Activated CD4-positive, alpha-beta T cell treated with anti-CD3 and anti-CD28 coated beads, Interleukin-10, Interleukin-2, amounts not matched to agents 100 ng/mL and 50 ng/mL, durations not matched to agents 16 hours and 8 hours (primary cell): ENCODE data around the gene TCF7L2.

Experiments
- DNase-seq: peaks from one replicate; pipeline ENCODE4 v3.0.0-alpha.2; 2020

The TCF7L2 gene

DNA sequence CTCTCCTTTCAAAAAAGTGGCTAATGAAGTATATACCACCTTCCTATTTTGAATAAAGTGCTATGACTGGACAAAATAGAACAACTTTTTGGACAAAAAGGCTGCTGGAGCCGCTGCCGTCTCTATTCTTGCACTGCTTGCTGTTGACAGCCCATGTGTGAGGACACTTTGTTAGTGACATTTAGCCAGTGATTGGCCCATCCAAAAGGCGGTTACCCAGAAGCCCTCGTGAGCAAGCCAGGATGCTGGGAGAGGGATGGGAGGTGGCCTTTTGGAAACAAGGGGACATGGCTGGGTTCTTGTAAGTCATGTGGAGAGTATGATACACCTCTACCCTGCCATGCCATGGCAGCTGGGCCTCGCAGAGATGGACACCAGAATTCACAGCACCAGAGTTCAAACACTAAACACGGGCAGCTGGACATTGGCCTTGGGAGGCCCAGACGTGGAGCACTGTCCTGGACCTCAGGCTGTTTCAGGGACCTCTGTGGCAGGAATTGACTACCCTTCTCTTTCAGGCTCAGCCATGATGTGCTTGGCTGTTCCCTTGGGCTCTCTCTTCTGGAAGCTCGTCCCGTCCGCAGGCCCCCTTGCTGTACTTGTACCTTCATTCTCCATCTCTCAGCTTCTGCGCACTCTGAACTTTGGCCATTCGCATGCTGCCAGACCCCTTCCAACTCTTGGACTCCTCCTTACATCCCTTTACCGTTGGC, 118.3 kb downstream of the TCF7L2 start:
- no peak for DNase-seq

- DNase-seq: no peak
These were observed 119.5 kb downstream of the TCF7L2 start for GRCh38 chr10:113069595-113069994.

- DNase-seq: no peak
These were observed 121.4 kb downstream of the TCF7L2 start for GRCh38 chr10:113071446-113071845.

- no peak for DNase-seq
These were observed 123.6 kb downstream of the TCF7L2 start for GRCh38 chr10:113073549-113074189.

- no peak for DNase-seq
These were observed 126.9 kb downstream of the TCF7L2 start for GRCh38 chr10:113076949-113077348.

DNA sequence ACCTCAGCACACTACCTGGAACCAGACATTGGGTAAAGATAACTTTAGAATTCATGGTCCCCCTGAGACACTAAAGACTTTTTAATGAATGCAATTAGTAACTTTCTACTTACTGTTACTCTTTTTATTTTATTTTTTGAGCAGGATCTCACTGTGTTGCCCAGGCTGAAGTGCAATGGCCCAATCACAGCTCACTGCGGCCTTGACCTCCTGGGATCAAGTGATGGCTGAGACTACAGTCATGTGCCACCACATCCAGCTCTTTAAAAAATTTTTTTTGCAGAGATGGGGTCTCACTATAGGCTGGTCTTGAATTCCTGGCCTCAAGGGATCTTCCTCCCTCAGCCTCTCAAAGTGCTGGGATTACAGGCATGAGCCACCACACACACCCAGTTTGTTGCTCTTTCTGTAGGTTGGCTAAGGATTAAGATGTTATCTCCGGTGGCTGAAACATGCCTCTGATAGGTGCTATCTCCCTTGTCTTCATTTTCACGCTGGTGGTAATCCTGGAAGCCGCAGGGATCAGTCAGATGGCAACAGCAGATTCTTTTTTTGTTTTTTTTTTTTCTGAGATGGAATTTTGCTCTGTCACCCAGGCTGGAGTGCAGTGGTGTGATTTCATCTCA, 128.3 kb downstream of the TCF7L2 start:
- DNase-seq: no peak

DNA sequence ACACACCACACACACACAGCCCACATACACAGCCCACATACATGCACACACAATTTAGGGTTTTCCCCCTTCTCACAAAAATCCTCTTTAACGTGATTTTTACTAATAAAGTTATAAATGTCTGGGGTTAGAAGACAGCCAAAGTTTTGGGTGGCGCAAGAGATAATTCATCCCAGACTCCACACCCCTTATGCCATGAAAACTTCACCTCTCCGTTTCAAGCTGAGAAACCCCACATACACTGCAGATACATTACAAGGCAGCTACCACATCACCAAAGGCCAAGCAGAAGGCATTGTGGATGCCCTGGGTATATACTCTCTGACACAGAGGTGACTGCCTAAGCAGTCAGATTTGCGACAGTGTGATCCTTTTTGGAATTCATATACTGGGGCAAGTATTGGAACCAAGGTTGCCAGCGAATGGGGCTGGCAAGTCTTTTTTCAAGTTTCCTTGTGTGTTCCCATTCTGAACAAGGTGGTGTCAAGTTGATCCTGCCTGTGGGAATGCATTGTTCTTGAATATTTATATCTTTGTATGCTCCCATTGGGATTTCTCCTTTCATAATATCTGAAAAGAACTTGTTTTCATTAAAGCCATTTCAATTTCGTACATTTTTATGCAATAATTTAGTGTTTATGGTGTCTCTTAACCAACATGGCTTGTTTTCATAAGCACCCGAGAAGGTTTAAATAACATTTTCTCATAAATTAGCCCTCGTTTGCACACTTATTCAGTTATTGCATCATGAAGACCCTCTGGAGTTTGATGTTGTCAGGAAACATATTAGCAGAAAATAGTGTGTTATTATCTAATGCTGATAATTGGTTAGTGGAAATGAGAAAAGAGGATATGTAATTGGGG, 130.2 kb downstream of the TCF7L2 start:
- DNase-seq: no peak

DNA sequence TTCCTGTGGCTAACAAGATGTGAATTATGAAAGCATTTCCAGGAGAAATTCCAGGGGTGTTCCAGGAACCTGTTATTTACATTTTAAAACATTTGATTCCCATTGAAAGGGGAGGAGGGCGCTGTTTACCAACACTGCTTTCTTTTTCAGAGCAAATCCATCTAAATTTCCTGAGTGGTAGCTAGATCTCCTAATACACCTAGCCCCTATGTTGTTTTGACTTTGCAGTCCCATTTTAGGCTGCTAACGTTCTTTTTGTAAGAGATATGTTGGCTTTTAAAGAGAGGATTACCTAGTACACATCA, 130.8 kb downstream of the TCF7L2 start:
- no peak for DNase-seq

GRCh38 chr10:113084031-113084430, 134.0 kb downstream of the TCF7L2 start:
- DNase-seq: no peak

DNA sequence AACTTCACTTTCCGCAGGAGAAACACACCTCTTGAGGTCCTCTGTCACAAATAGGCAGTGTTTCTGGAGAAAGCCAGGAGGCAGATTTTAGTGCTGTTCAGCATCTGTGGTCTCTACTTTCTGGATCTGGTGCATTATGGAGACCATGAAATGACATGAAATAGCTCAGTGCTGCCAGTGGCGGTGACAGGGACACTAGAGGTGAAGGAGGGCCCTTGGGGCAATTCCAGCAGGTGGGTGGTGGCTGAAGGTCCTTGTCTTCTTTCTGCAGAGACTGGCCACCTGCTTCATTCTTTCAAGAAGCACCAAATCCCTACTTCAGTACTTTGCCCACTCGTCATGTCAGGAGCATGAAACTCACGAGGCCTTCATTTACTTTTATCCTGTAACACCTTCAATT, 135.7 kb downstream of the TCF7L2 start:
- no peak for DNase-seq

DNA sequence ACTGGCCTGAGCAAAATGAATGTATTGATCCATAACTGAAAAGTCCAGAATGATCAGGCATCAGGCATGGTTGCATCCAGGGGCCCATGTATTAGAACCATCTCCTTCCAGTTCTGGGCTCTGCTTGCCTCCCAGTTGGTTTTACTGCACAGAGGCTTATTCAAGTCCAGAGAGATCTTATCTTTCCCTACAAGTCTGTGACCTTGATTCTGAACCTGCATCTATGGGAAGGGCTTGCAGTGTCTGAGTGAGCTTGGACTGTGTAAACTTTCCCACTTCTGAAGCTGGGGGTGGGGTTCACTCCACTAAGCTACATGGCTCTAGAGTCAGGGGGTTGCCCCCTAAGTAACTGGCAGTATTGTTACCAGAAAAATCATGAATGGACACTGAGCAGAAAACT, 136.2 kb downstream of the TCF7L2 start:
- no peak for DNase-seq

- no peak for DNase-seq
These were observed 137.3 kb downstream of the TCF7L2 start for GRCh38 chr10:113087165-113088029.

DNA sequence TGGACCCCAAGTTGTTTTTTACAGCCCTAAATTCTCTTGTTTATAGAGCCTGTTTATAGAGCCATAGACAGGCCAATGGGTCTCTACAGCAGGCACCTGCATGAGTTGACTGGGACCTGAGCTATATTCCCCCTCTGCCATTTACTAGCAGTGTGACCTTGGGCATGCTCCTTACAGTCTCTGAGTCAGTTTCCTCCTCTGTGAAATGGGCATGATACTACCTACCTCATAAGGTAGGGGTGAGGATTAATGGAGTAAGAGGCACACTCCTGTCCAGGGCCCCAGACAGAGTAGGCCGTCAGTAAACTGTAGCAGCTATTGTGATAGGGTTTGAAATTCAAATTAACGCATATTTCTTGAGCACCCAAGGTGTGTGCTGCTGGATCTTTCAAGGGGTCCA, 138.1 kb downstream of the TCF7L2 start:
- no peak for DNase-seq

DNA sequence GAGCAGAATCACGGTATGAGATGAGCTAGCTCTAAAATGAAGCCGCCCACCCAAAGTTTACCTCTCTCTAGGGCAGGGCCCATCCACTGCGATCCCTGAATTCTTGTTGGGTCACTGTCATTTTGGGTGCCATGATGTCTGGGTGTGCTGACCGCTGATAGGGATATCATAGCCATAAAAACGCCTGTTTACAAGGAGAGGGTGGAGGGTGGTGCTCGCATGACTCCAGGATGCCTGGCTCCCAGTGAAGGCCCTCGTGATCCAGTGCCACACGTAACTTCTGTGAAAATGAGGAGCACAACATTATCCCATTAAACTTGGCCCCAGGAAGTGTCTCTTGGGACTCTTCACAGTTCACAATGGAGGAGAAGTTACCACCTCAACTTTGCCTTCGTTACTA, 139.5 kb downstream of the TCF7L2 start:
- DNase-seq: no peak

- no peak for DNase-seq
These were observed 141.9 kb downstream of the TCF7L2 start for GRCh38 chr10:113091920-113092319.

GRCh38 chr10:113093188-113094113, 143.4 kb downstream of the TCF7L2 start:
- DNase-seq: peak; percentile 49

DNA sequence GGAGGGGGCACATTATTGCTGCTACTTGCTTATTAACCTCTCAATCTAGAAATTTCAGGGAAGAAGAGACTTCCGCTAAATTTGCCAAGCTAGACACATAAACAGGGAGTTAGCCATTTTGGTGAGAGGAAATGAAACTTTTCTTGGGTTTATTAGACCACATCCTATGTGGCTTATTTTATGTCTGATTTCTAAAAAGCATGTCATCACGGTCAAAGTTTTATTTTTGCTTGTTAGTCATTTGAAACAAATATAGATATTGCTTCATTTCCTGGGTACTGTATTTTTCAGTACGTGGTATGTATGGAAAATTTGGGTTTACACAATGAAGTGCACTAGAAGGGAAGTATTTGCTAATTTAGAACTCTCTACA, 144.1 kb downstream of the TCF7L2 start:
- peak; percentile 60 for DNase-seq

DNA sequence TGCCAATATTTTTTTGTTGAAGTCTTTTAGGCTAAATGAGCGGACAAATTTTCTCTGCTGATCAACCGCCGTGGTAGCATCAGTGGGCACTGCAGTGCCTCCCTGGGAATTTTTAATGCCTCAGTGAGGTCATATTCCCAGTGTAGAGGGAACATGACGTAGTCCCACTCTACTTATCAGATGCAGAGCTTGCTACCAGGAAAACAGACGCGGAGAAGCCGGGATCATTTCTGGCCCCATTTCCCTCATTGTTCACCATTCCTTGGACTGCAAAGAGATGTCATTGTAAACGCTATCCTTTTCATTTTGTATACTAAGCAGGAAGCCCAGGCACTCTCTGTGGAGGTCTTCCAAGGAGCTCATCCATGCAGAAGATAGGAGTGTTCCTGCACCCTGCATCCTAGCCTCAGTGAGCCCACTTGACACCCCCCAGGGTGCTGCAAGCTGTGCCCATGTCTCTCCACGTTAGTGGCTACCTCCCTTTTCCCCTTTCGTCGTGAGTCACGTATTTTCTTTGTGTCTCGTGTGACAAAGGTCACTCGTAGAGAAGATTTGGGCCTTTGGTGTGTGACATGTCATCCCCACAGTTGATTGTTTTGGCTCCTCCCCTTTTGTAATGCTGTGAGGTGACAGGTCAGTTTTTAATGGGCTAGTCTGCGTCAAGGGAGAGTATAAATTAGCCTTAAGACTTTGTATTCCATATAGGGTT, 145.5 kb downstream of the TCF7L2 start:
- DNase-seq: no peak

GRCh38 chr10:113096128-113096996, 146.3 kb downstream of the TCF7L2 start:
- DNase-seq: no peak

- DNase-seq: no peak
These were observed 147.0 kb downstream of the TCF7L2 start for GRCh38 chr10:113097036-113097435.
